K562 (cell line): ENCODE measurements around the gene FAM131C.
"Not testable (repeated sequence)": the region's sequence is repeated elsewhere in the genome, so short reads cannot be mapped to it uniquely, and the experiment has no call there.

Experiments used
- ATF2 ChIP-seq: sonication (generic); formaldehyde crosslinking; IDR thresholded peaks from 2 replicates; pipeline ENCODE4 v1.8.1; 2022; ENCODE audit warnings: missing genetic modification reagents
- CREM ChIP-seq: IDR thresholded peaks from 2 replicates; pipeline ENCODE4 v1.6.1; 2014; ENCODE audit warnings: antibody characterized with exemption, low read depth
- CTCF ChIP-seq, 3 experiments: IDR thresholded peaks in 2 of 3; conservative IDR thresholded peaks in 1 of 3; 2 replicates each; pipeline ENCODE4 v1.5.1; 2011 to 2012; ENCODE audit warnings: low read length in 3 of 3, mild to moderate bottlenecking in 3 of 3, control low read depth in 2 of 3, improper control_type of control experiment in 1 of 3, inconsistent platforms in 1 of 3, low read depth in 1 of 3, mixed read lengths in 1 of 3, moderate library complexity in 1 of 3; ENCODE audit not compliant: insufficient read depth in 2 of 3
- JUNB ChIP-seq: fragments of 450-650 bp; formaldehyde crosslinking; conservative IDR thresholded peaks from 2 replicates; pipeline ENCODE4 v1.4.0; 2020; ENCODE audit warnings: mild to moderate bottlenecking
- JUND ChIP-seq, 2 experiments: IDR thresholded peaks; 2 replicates in 1 of 2; 3 replicates in 1 of 2; pipeline ENCODE4 v1.6.1; 2011; ENCODE audit warnings: borderline replicate concordance in 2 of 2, low read depth in 2 of 2, low read length in 2 of 2, improper control_type of control experiment in 1 of 2, missing biosample characterization in 1 of 2, missing genetic modification characterization in 1 of 2, missing genetic modification reagents in 1 of 2
- PHB2 ChIP-seq: fragments of 450-650 bp; IDR thresholded peaks from 2 replicates; pipeline ENCODE4 v1.6.1; 2017; ENCODE audit warnings: low read depth
- POLR2A ChIP-seq: fragments of 450-650 bp; conservative IDR thresholded peaks from 2 replicates; pipeline ENCODE4 v1.6.1; 2016
- REST ChIP-seq, 2 experiments: fragments of 450-650 bp; formaldehyde crosslinking in 1 of 2; IDR thresholded peaks; 2 replicates each; pipeline versions ENCODE4 v1.4.0 to v1.6.1; 2014 to 2020; ENCODE audit warnings: mild to moderate bottlenecking in 2 of 2, borderline replicate concordance in 1 of 2, low read depth in 1 of 2
- TCF7 ChIP-seq: sonication (generic); IDR thresholded peaks from 2 replicates; pipeline ENCODE4 v1.6.1; 2016; ENCODE audit warnings: antibody characterized with exemption, borderline replicate concordance
- TFE3 ChIP-seq: fragments of 450-650 bp; formaldehyde crosslinking; IDR thresholded peaks from 2 replicates; pipeline ENCODE4 v1.4.0; 2020; ENCODE audit warnings: mild to moderate bottlenecking, mixed read lengths
- ZNF551 ChIP-seq: fragments of 250-450 bp; sonication (Bioruptor Pico); IDR thresholded peaks from 2 replicates; pipeline ENCODE4 v1.5.0; 2021; ENCODE audit warnings: mild to moderate bottlenecking, moderate library complexity
- ZNF707 ChIP-seq: fragments of 250-450 bp; sonication (Bioruptor Pico); conservative IDR thresholded peaks from 2 replicates; pipeline ENCODE4 v1.8.0; 2022; ENCODE audit warnings: inconsistent platforms, mild to moderate bottlenecking, moderate library complexity
- ZNF764 ChIP-seq: fragments of 250-450 bp; sonication (Bioruptor Pico); IDR thresholded peaks from 2 replicates; pipeline ENCODE4 v1.4.0; 2020; ENCODE audit warnings: low read depth, mild to moderate bottlenecking, moderate library complexity

GRCh38 chr1:16033103-16033632, 40.3 kb downstream of the FAM131C start:
- not testable (repeated sequence) for TF ChIP-seq ATF2 (CRISPR knock-in tag); TCF7; CREM; CTCF (IDR thresholded peaks at IDR 0.05 in 2 of 3, conservative IDR thresholded peaks at IDR 0.05 in 1 of 3; ENCODE audit: insufficient read depth in 2 of 3, low read depth in 1 of 3, low read length in 3 of 3); REST (IDR thresholded peaks at IDR 0.05; ENCODE audit: borderline replicate concordance); REST (CRISPR knock-in tag; IDR thresholded peaks at IDR 0.05; ENCODE audit: low read depth); JUNB (CRISPR knock-in tag); PHB2; TFE3 (CRISPR knock-in tag); ZNF707 (CRISPR knock-in tag); POLR2A; ZNF551 (CRISPR knock-in tag); ZNF764 (CRISPR knock-in tag); JUND (IDR thresholded peaks at IDR 0.05; ENCODE audit: borderline replicate concordance, low read depth, low read length); JUND (tag; IDR thresholded peaks at IDR 0.05; ENCODE audit: borderline replicate concordance, low read depth, low read length)
